ENCODE results near the gene CTAG1B.
"Not testable (repeated sequence)": the region's sequence is repeated elsewhere in the genome, so short reads cannot be mapped to it uniquely, and the experiment has no call there.

CTAG1B gene

GRCh38 chrX:154620767-154621414, 1.8 kb upstream of the CTAG1B start:
- not testable (repeated sequence) for H4K20me1 ChIP-seq, H3K4me2 ChIP-seq, H3K4me1 ChIP-seq, H3K9me3 ChIP-seq, H3K36me3 ChIP-seq, H3K4me3 ChIP-seq, H3K9ac ChIP-seq, H3K27me3 ChIP-seq, H3K27ac ChIP-seq

- H3K4me1 ChIP-seq, H3K9ac ChIP-seq, H3K4me3 ChIP-seq, H3K27ac ChIP-seq, H3K9me3 ChIP-seq, H3K36me3 ChIP-seq, H4K20me1 ChIP-seq, H3K4me2 ChIP-seq: not testable (repeated sequence)
- H3K27me3 ChIP-seq, result peaks cover 13% of the 10 kb centered on the region; the same call in 1 of the 2 replicates
Observed at GRCh38 chrX:154613586-154613985, 5.5 kb downstream of the CTAG1B start.

- H3K9me3 ChIP-seq, H4K20me1 ChIP-seq, H3K9ac ChIP-seq, H3K4me1 ChIP-seq, H3K4me2 ChIP-seq, H3K36me3 ChIP-seq, H3K4me3 ChIP-seq, H3K27ac ChIP-seq: not testable (repeated sequence)
- H3K27me3 ChIP-seq, result peaks cover 31% of the 10 kb centered on the region; the same call in 1 of the 2 replicates
Observed at GRCh38 chrX:154611146-154611545, 7.9 kb downstream of the CTAG1B start.

GRCh38 chrX:154608823-154609222, 10.3 kb downstream of the CTAG1B start:
- H3K4me3 ChIP-seq, H3K4me2 ChIP-seq, H3K4me1 ChIP-seq, H3K27ac ChIP-seq, H4K20me1 ChIP-seq, H3K36me3 ChIP-seq, H3K9ac ChIP-seq, H3K9me3 ChIP-seq: not testable (repeated sequence)
- peaks cover 51% of the 10 kb centered on the region for H3K27me3 ChIP-seq

- not testable (repeated sequence) for H3K4me1 ChIP-seq, H3K9ac ChIP-seq, H3K36me3 ChIP-seq, H4K20me1 ChIP-seq, H3K4me3 ChIP-seq, H3K27ac ChIP-seq, H3K9me3 ChIP-seq, H3K4me2 ChIP-seq
- peaks cover 59% of the 10 kb centered on the region for H3K27me3 ChIP-seq
Observed at GRCh38 chrX:154607976-154608375, 11.1 kb downstream of the CTAG1B start.

GRCh38 chrX:154607370-154607769, 11.7 kb downstream of the CTAG1B start:
- H3K9me3 ChIP-seq, result no peaks in the 10 kb centered on the region
- TF ChIP-seq Cebpa-rat (IDR thresholded peaks at IDR 0.05), result no peak
- no peak overlapping the region for H3K9ac ChIP-seq
- no peak overlapping the region for H3K4me2 ChIP-seq
- no peak overlapping the region for H3K27ac ChIP-seq
- no peaks in the 10 kb centered on the region for H3K36me3 ChIP-seq
- no peaks in the 10 kb centered on the region for H4K20me1 ChIP-seq
- no peak overlapping the region for H3K4me3 ChIP-seq
- H3K4me1 ChIP-seq, result no peaks in the 10 kb centered on the region
- peaks cover 64% of the 10 kb centered on the region for H3K27me3 ChIP-seq

- TF ChIP-seq Cebpa-rat (IDR thresholded peaks at IDR 0.05), result no peak
Observed at GRCh38 chrX:154605566-154605965, 13.5 kb downstream of the CTAG1B start.

GRCh38 chrX:154603438-154604430, 15.3 kb downstream of the CTAG1B start:
- TF ChIP-seq Cebpa-rat (IDR thresholded peaks at IDR 0.05), result no peak
- H3K27ac ChIP-seq, result no peak overlapping the region
- no peaks in the 10 kb centered on the region for H4K20me1 ChIP-seq
- H3K9me3 ChIP-seq, result no peaks in the 10 kb centered on the region; the same call in 1 of the 2 replicates
- no peak overlapping the region for H3K9ac ChIP-seq
- no peak overlapping the region for H3K4me3 ChIP-seq
- H3K36me3 ChIP-seq, result no peaks in the 10 kb centered on the region
- peaks cover 85% of the 10 kb centered on the region for H3K27me3 ChIP-seq
- peaks cover 8% of the 10 kb centered on the region for H3K4me1 ChIP-seq
- no peak overlapping the region for H3K4me2 ChIP-seq

More at GRCh38 chrX:154605566-154605965, 13.5 kb downstream of the CTAG1B start:
- Histone ChIP-seq H3K27ac (no peak overlapping the region), H3K36me3 (no peaks in the 10 kb centered on the region), H3K4me2 (no peak overlapping the region), H3K4me3 (no peak overlapping the region), H4K20me1 (no peaks in the 10 kb centered on the region), H3K4me1 (no peaks in the 10 kb centered on the region), H3K9me3 (no peaks in the 10 kb centered on the region), H3K27me3 (peaks cover 80% of the 10 kb centered on the region), H3K9ac (no peak overlapping the region)

- no peak overlapping the region for H3K27ac ChIP-seq
- H3K27me3 ChIP-seq, result peaks cover 87% of the 10 kb centered on the region
- no peak overlapping the region for H3K4me3 ChIP-seq
- peaks cover under 1% of the 10 kb centered on the region; the same call in 1 of the 2 replicates for H3K9me3 ChIP-seq
- H3K4me1 ChIP-seq, result peaks cover 8% of the 10 kb centered on the region
- H3K9ac ChIP-seq, result no peak overlapping the region
- no peaks in the 10 kb centered on the region for H4K20me1 ChIP-seq
- no peak overlapping the region for H3K4me2 ChIP-seq
- TF ChIP-seq Cebpa-rat (IDR thresholded peaks at IDR 0.05), result no peak
- no peaks in the 10 kb centered on the region for H3K36me3 ChIP-seq
Observed at GRCh38 chrX:154602766-154603437, 16.2 kb downstream of the CTAG1B start.

- no peaks in the 10 kb centered on the region for H3K36me3 ChIP-seq
Observed at GRCh38 chrX:154602226-154602625, 16.9 kb downstream of the CTAG1B start.

More at GRCh38 chrX:154602226-154602625, 16.9 kb downstream of the CTAG1B start:
- Histone ChIP-seq H3K4me2 (no peak overlapping the region), H3K4me3 (no peak overlapping the region), H3K27me3 (peaks cover 90% of the 10 kb centered on the region), H4K20me1 (no peaks in the 10 kb centered on the region), H3K27ac (no peak overlapping the region), H3K9ac (no peak overlapping the region), H3K9me3 (peaks cover 8% of the 10 kb centered on the region), H3K4me1 (peaks cover 8% of the 10 kb centered on the region)
- TF ChIP-seq Cebpa-rat (IDR thresholded peaks at IDR 0.05), result no peak
